ENCODE measurements around the gene PPIL4. TPM values are rescaled to one million over a fixed set of nuclear protein-coding genes. Genes with fewer than 3 reads are reported as not detected.

The PPIL4 gene
- total RNA-seq, 1 experiment from 2014 or later = 22.6 TPM

GRCh38 chr6:149471801-149472200 lies 74.0 kb downstream of the PPIL4 start:
- Mint-ChIP-seq H3K36me3 (ENCODE audit: insufficient read depth, unreplicated experiment) (no peaks in the 10 kb centered on the region), H3K4me1 (ENCODE audit: low read depth, unreplicated experiment) (no peaks in the 10 kb centered on the region), H3K27me3 (ENCODE audit: unreplicated experiment) (peaks cover 22% of the 10 kb centered on the region), H3K4me3 (ENCODE audit: low read depth, unreplicated experiment) (no peak overlapping the region), H3K27ac (ENCODE audit: unreplicated experiment) (no peak overlapping the region), H3K9me3 (ENCODE audit: low read depth, unreplicated experiment) (no peaks in the 10 kb centered on the region)
- intact Hi-C loops (cut with micrococcal nuclease; ENCODE audit: unreplicated experiment) = no loop called here
- DNase-seq = no peak
- no peak for TF ChIP-seq CTCF (IDR thresholded peaks at IDR 0.05; ENCODE audit: unreplicated experiment)
- no TSS peak for BruUV-seq (replicated peaks)
- CTCF ChIA-PET = no interaction called here

- H3K4me1 Mint-ChIP-seq (ENCODE audit: low read depth, unreplicated experiment) = no peaks in the 10 kb centered on the region
- no peak for TF ChIP-seq CTCF (IDR thresholded peaks at IDR 0.05; ENCODE audit: unreplicated experiment)
- no TSS peak for BruUV-seq (replicated peaks)
- intact Hi-C loops (cut with micrococcal nuclease; ENCODE audit: unreplicated experiment) = no loop called here
- H3K9me3 Mint-ChIP-seq (ENCODE audit: low read depth, unreplicated experiment) = no peaks in the 10 kb centered on the region
- H3K4me3 Mint-ChIP-seq (ENCODE audit: low read depth, unreplicated experiment) = no peak overlapping the region
- peaks cover 22% of the 10 kb centered on the region for H3K27me3 Mint-ChIP-seq (ENCODE audit: unreplicated experiment)
- H3K36me3 Mint-ChIP-seq (ENCODE audit: insufficient read depth, unreplicated experiment) = no peaks in the 10 kb centered on the region
- no peak overlapping the region for H3K27ac Mint-ChIP-seq (ENCODE audit: unreplicated experiment)
- CTCF ChIA-PET = no interaction called here
- DNase-seq = no peak
Observed at GRCh38 chr6:149470948-149471347, 74.9 kb downstream of the PPIL4 start.

- BruUV-seq (replicated peaks) = no TSS peak
- Mint-ChIP-seq H3K27me3 (ENCODE audit: unreplicated experiment) (peaks cover 13% of the 10 kb centered on the region), H3K4me1 (ENCODE audit: low read depth, unreplicated experiment) (no peaks in the 10 kb centered on the region), H3K36me3 (ENCODE audit: insufficient read depth, unreplicated experiment) (no peaks in the 10 kb centered on the region), H3K9me3 (ENCODE audit: low read depth, unreplicated experiment) (no peaks in the 10 kb centered on the region), H3K4me3 (ENCODE audit: low read depth, unreplicated experiment) (no peak overlapping the region), H3K27ac (ENCODE audit: unreplicated experiment) (no peak overlapping the region)
- TF ChIP-seq CTCF (IDR thresholded peaks at IDR 0.05; ENCODE audit: unreplicated experiment) = no peak
- CTCF ChIA-PET = interaction anchor here (0.6 kb wide), 1 partner anchor 10 kb away, joined by 3 read pairs; no protein-coding TSS in a partner anchor
- no peak for DNase-seq
- intact Hi-C loops (cut with micrococcal nuclease; ENCODE audit: unreplicated experiment) = no loop called here
Observed at GRCh38 chr6:149468179-149468578, 77.7 kb downstream of the PPIL4 start.

- no peak for DNase-seq
- CTCF ChIA-PET = no interaction called here
- Mint-ChIP-seq H3K4me1 (ENCODE audit: low read depth, unreplicated experiment) (no peaks in the 10 kb centered on the region), H3K27me3 (ENCODE audit: unreplicated experiment) (peaks cover 12% of the 10 kb centered on the region), H3K36me3 (ENCODE audit: insufficient read depth, unreplicated experiment) (no peaks in the 10 kb centered on the region), H3K27ac (ENCODE audit: unreplicated experiment) (no peak overlapping the region), H3K4me3 (ENCODE audit: low read depth, unreplicated experiment) (no peak overlapping the region), H3K9me3 (ENCODE audit: low read depth, unreplicated experiment) (no peaks in the 10 kb centered on the region)
- no TSS peak for BruUV-seq (replicated peaks)
- no peak for TF ChIP-seq CTCF (IDR thresholded peaks at IDR 0.05; ENCODE audit: unreplicated experiment)
- intact Hi-C loops (cut with micrococcal nuclease; ENCODE audit: unreplicated experiment) = no loop called here
Observed at GRCh38 chr6:149467265-149467664, 78.6 kb downstream of the PPIL4 start.
